ENCODE data around the gene MAPKAPK2. TPM values are rescaled to one million over a fixed set of nuclear protein-coding genes. Genes with fewer than 3 reads are reported as not detected.

Gene MAPKAPK2
- total and polyA plus RNA-seq, 2 donors (not counting 1 experiment from before 2014, with no cell fraction given): 60.3 to 85.8 TPM

GRCh38 chr1:206699000-206699586 lies 14.4 kb downstream of the MAPKAPK2 start:
- Mint-ChIP-seq H3K9me3 (ENCODE audit: insufficient read depth) (no peaks in the 10 kb centered on the region), H3K4me1 (peaks cover 81% of the 10 kb centered on the region), H3K27me3 (no peaks in the 10 kb centered on the region), H3K4me3 (no peak overlapping the region), H3K27ac (peak overlapping the region; percentile 12)
- ATAC-seq (ENCODE audit: low read depth): no peak
- no peak for DNase-seq
- Histone ChIP-seq H3K27ac (ENCODE audit: low read length in 2 of 2) (no peak overlapping the region), H3K4me3 (ENCODE audit: control extremely low read depth in 1 of 5, extremely low read depth in 1 of 5, insufficient read depth in 1 of 5, low read depth in 2 of 5, low read length in 4 of 5) (no peak overlapping the region), H3K9ac (ENCODE audit: low read length) (no peak overlapping the region), H3K36me3 (replicated peaks in 1 of 2; ENCODE audit: control extremely low read depth in 1 of 2, control insufficient read depth in 1 of 2, extremely low read depth in 1 of 2, insufficient read depth in 2 of 2, low read length in 1 of 2) (peaks cover 3 to 37% of the 10 kb centered on the region in 2 experiments), H2AFZ (ENCODE audit: insufficient read depth, low read depth, low read length, poor library complexity, severe bottlenecking) (no peak overlapping the region), H3K79me2 (ENCODE audit: control insufficient read depth, insufficient read depth, low read length) (peaks cover 98% of the 10 kb centered on the region), H3K9me3 (ENCODE audit: control extremely low read depth in 1 of 3, control insufficient read depth in 2 of 3, insufficient read depth in 1 of 3, low read length in 2 of 3) (no peaks in the 10 kb centered on the region), H3K4me2 (replicated peaks; ENCODE audit: low read depth, low read length, poor library complexity, severe bottlenecking) (no peak overlapping the region), H3K27me3 (replicated peaks in 1 of 4; ENCODE audit: control extremely low read depth in 1 of 4, control insufficient read depth in 3 of 4, insufficient read depth in 4 of 4, low read length in 3 of 4) (no peaks in the 10 kb centered on the region), H3K4me1 (ENCODE audit: control insufficient read depth in 2 of 2, insufficient read depth in 2 of 2, low read length in 2 of 2) (peaks cover 28 to 36% of the 10 kb centered on the region in 2 donors), H4K20me1 (ENCODE audit: control insufficient read depth, insufficient read depth, low read length, poor library complexity, severe bottlenecking) (peaks cover 95% of the 10 kb centered on the region)
- 74% methylated on average over 4 of the region's 7 CpGs for WGBS (ENCODE audit: insufficient coverage)
- TF ChIP-seq EZH2 (IDR thresholded peaks at IDR 0.05; ENCODE audit: borderline replicate concordance, insufficient read depth, low read depth, low read length, poor library complexity, severe bottlenecking): no peak
- TF ChIP-seq CTCF (IDR thresholded peaks at IDR 0.05): no peak
- POLR2A ChIA-PET: no interaction called here
- CTCF ChIA-PET: interaction anchor here (1.0 to 1.4 kb wide), 3 partner anchors 7 to 33 kb away, joined by 3 to 4 read pairs (median 3); no protein-coding TSS in a partner anchor
- intact Hi-C loops (cut with micrococcal nuclease): no loop called here

DNA sequence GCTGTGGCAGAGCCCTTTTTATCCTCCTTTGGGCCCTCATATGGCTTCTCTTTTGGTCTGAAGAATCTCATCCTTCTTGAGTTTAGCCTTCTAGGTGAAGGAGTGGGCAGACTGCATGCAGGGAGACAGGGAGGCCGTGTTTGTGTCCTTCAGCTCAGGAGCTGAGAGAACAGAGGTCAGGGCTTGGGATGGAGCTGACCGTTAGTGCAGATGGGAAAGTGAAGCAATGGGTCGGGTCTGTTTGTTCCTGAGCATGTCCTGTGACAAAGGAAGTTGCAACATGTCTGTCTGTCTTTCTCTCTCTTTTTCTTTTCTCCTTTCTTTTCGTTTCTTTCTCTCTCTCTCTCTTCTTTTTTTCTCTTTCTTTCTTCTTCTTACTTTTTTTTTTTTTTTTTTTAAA lies 14.9 kb downstream of the MAPKAPK2 start:
- no peaks in the 10 kb centered on the region for H3K27me3 Mint-ChIP-seq
- H3K4me1 Mint-ChIP-seq: peaks cover 83% of the 10 kb centered on the region
- no peak overlapping the region for H3K27ac ChIP-seq (ENCODE audit: low read length in 2 of 2)
- H4K20me1 ChIP-seq (ENCODE audit: control insufficient read depth, insufficient read depth, low read length, poor library complexity, severe bottlenecking): peaks cover 95% of the 10 kb centered on the region
- H3K9me3 ChIP-seq (ENCODE audit: control extremely low read depth in 1 of 3, control insufficient read depth in 2 of 3, insufficient read depth in 1 of 3, low read length in 2 of 3): no peaks in the 10 kb centered on the region
- ChIA-PET POLR2A (no interaction called here), CTCF (interaction anchor here (1.0 to 2.0 kb wide), 3 partner anchors 8 to 34 kb away, joined by 3 to 6 read pairs (median 4); no protein-coding TSS in a partner anchor)
- DNase-seq (no peak), ATAC-seq (ENCODE audit: low read depth) (no peak)
- H3K36me3 ChIP-seq (replicated peaks in 1 of 2; ENCODE audit: control extremely low read depth in 1 of 2, control insufficient read depth in 1 of 2, extremely low read depth in 1 of 2, insufficient read depth in 2 of 2, low read length in 1 of 2): peaks cover 3 to 33% of the 10 kb centered on the region in 2 experiments
- TF ChIP-seq EZH2 (IDR thresholded peaks at IDR 0.05; ENCODE audit: borderline replicate concordance, insufficient read depth, low read depth, low read length, poor library complexity, severe bottlenecking) (no peak), CTCF (IDR thresholded peaks at IDR 0.05) (no peak)
- no peaks in the 10 kb centered on the region for H3K9me3 Mint-ChIP-seq (ENCODE audit: insufficient read depth)
- no peak overlapping the region for H3K4me2 ChIP-seq (replicated peaks; ENCODE audit: low read depth, low read length, poor library complexity, severe bottlenecking)
- intact Hi-C loops (cut with micrococcal nuclease): no loop called here
- no peak overlapping the region for H2AFZ ChIP-seq (ENCODE audit: insufficient read depth, low read depth, low read length, poor library complexity, severe bottlenecking)
- WGBS (ENCODE audit: insufficient coverage): 80% methylated on average over 1 of the region's 4 CpGs
- no peak overlapping the region for H3K9ac ChIP-seq (ENCODE audit: low read length)
- no peaks in the 10 kb centered on the region for H3K27me3 ChIP-seq (replicated peaks in 1 of 4; ENCODE audit: control extremely low read depth in 1 of 4, control insufficient read depth in 3 of 4, insufficient read depth in 4 of 4, low read length in 3 of 4)
- H3K27ac Mint-ChIP-seq: peak overlapping the region; percentile 62
- peaks cover 28 to 39% of the 10 kb centered on the region in 2 donors for H3K4me1 ChIP-seq (ENCODE audit: control insufficient read depth in 2 of 2, insufficient read depth in 2 of 2, low read length in 2 of 2)
- H3K4me3 Mint-ChIP-seq: no peak overlapping the region
- peaks cover 98% of the 10 kb centered on the region for H3K79me2 ChIP-seq (ENCODE audit: control insufficient read depth, insufficient read depth, low read length)
- H3K4me3 ChIP-seq (ENCODE audit: control extremely low read depth in 1 of 5, extremely low read depth in 1 of 5, insufficient read depth in 1 of 5, low read depth in 2 of 5, low read length in 4 of 5): no peak overlapping the region
